ENCODE data around the gene ZNF652. TPM values are rescaled to one million over a fixed set of nuclear protein-coding genes. Genes with fewer than 3 reads are reported as not detected.

ZNF652 gene
- polyA plus RNA-seq, 1 donor (not counting 4 experiments of a cell fraction or from before 2014, with no cell fraction given) = 8.9 TPM

DNA sequence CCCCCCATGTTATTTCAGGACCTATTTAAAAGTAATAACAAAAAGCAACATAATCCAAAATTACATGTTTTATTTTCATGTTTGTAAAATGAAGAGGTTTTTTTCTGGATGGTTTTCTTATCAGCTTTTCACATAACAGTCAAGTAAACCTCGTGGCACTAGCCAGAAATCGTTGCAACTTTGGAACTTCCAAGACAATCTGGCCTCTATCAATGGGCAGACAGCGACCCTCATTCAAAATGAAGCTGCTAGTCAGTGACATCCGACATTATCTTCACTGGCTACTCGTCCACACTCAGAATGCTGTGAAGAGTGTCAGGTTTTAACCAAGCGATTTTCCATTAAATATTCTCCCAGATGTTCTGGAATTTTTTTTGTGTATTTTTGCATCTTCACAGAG is 22.7 kb downstream of the ZNF652 start:
- no peak for DNase-seq (ENCODE audit: low read depth, low spot score)
- Histone ChIP-seq H3K4me3 (ENCODE audit: control insufficient read depth in 2 of 3, extremely low read depth in 1 of 3, insufficient read depth in 2 of 3, low read depth in 1 of 3, low read length in 3 of 3) (no peak overlapping the region), H3K27me3 (ENCODE audit: control insufficient read depth, extremely low read depth, insufficient read depth, low read length) (no peaks in the 10 kb centered on the region), H2AFZ (ENCODE audit: control insufficient read depth, low read length) (no peak overlapping the region), H3K79me2 (ENCODE audit: control insufficient read depth, insufficient read depth, low read length) (peaks cover 29% of the 10 kb centered on the region), H3K9me1 (ENCODE audit: control insufficient read depth, extremely low read depth, insufficient read depth, low read length) (no peaks in the 10 kb centered on the region), H3K36me3 (ENCODE audit: control insufficient read depth in 2 of 2, extremely low read depth in 1 of 2, insufficient read depth in 2 of 2, low read length in 2 of 2) (no peaks in the 10 kb centered on the region), H4K20me1 (ENCODE audit: control insufficient read depth, extremely low read depth, insufficient read depth, low read length) (no peaks in the 10 kb centered on the region), H3K4me1 (ENCODE audit: control insufficient read depth, extremely low read depth, insufficient read depth, low read length) (peaks cover 5% of the 10 kb centered on the region), H3K9me3 (ENCODE audit: control insufficient read depth, low read depth, low read length) (no peaks in the 10 kb centered on the region), H3K9ac (ENCODE audit: control insufficient read depth, extremely low read depth, insufficient read depth, low read length) (no peak overlapping the region), H3K4me2 (ENCODE audit: control insufficient read depth, extremely low read depth, insufficient read depth, low read depth, low read length) (no peak overlapping the region), H3K27ac (ENCODE audit: control insufficient read depth, insufficient read depth, low read length) (no peak overlapping the region)
- TF ChIP-seq CTCF (optimal IDR thresholded peaks at IDR 0.05 in 1 of 3, IDR thresholded peaks at IDR 0.05 in 1 of 3, conservative IDR thresholded peaks at IDR 0.05 in 1 of 3; ENCODE audit: extremely low read depth in 1 of 3, insufficient read depth in 2 of 3, low read length in 3 of 3) (no peak), EZH2 (IDR thresholded peaks at IDR 0.05; ENCODE audit: low read length) (no peak)
- FAIRE-seq = no peak
- dilution Hi-C loops (cut with MboI; ENCODE audit: extremely low pct_ligation_motif_present, low sequenced_read_pairs) = no loop called here

- no peak overlapping the region for H3K9ac ChIP-seq (ENCODE audit: control insufficient read depth, extremely low read depth, insufficient read depth, low read length)
- no peak overlapping the region for H3K4me2 ChIP-seq (ENCODE audit: control insufficient read depth, extremely low read depth, insufficient read depth, low read depth, low read length)
- H3K27me3 ChIP-seq (ENCODE audit: control insufficient read depth, extremely low read depth, insufficient read depth, low read length) = no peaks in the 10 kb centered on the region
- H3K27ac ChIP-seq (ENCODE audit: control insufficient read depth, insufficient read depth, low read length) = no peak overlapping the region
- no peaks in the 10 kb centered on the region for H3K36me3 ChIP-seq (ENCODE audit: control insufficient read depth in 2 of 2, extremely low read depth in 1 of 2, insufficient read depth in 2 of 2, low read length in 2 of 2)
- H4K20me1 ChIP-seq (ENCODE audit: control insufficient read depth, extremely low read depth, insufficient read depth, low read length) = no peaks in the 10 kb centered on the region
- dilution Hi-C loops (cut with MboI; ENCODE audit: extremely low pct_ligation_motif_present, low sequenced_read_pairs) = no loop called here
- H3K4me1 ChIP-seq (ENCODE audit: control insufficient read depth, extremely low read depth, insufficient read depth, low read length) = peaks cover 5% of the 10 kb centered on the region
- DNase-seq (ENCODE audit: low read depth, low spot score) (no peak), FAIRE-seq (no peak)
- no peaks in the 10 kb centered on the region for H3K9me1 ChIP-seq (ENCODE audit: control insufficient read depth, extremely low read depth, insufficient read depth, low read length)
- no peak overlapping the region for H2AFZ ChIP-seq (ENCODE audit: control insufficient read depth, low read length)
- no peak for TF ChIP-seq CTCF (optimal IDR thresholded peaks at IDR 0.05 in 1 of 3, IDR thresholded peaks at IDR 0.05 in 1 of 3, conservative IDR thresholded peaks at IDR 0.05 in 1 of 3; ENCODE audit: extremely low read depth in 1 of 3, insufficient read depth in 2 of 3, low read length in 3 of 3)
- no peak for TF ChIP-seq EZH2 (IDR thresholded peaks at IDR 0.05; ENCODE audit: low read length)
- H3K4me3 ChIP-seq (ENCODE audit: control insufficient read depth in 2 of 3, extremely low read depth in 1 of 3, insufficient read depth in 2 of 3, low read depth in 1 of 3, low read length in 3 of 3) = no peak overlapping the region
- H3K79me2 ChIP-seq (ENCODE audit: control insufficient read depth, insufficient read depth, low read length) = peaks cover 32% of the 10 kb centered on the region
- no peaks in the 10 kb centered on the region for H3K9me3 ChIP-seq (ENCODE audit: control insufficient read depth, low read depth, low read length)
Measured at GRCh38 chr17:49338883-49339282, 23.2 kb downstream of the ZNF652 start.
